LHCN-M2 (cell line): Measurements from ENCODE around the gene ACTC1. TPM values are rescaled to one million over a fixed set of nuclear protein-coding genes. Genes with fewer than 3 reads are reported as not detected.

ENCODE experiments used
- DNase-seq: peaks from one replicate; pipeline ENCODE4 v3.0.0-alpha.2; 2012; ENCODE audit warnings: low read depth
- total RNA-seq: library from RNA; depleted of rRNA; stranded (reverse); fragments of >200 nt; gene quantifications from 2 replicates; pipeline ENCODE4 v1.2.3, GENCODE V29; 2014; rRNA removed

Gene ACTC1
- total RNA-seq, 1 experiment from 2014 or later = 759 TPM

- DNase-seq = no peak
Observed at GRCh38 chr15:34759347-34759746, 36.0 kb downstream of the ACTC1 start.

GRCh38 chr15:34757262-34757661 lies 38.1 kb downstream of the ACTC1 start:
- DNase-seq = no peak

GRCh38 chr15:34755419-34755773 lies 40.0 kb downstream of the ACTC1 start:
- no peak for DNase-seq

- no peak for DNase-seq
Observed at GRCh38 chr15:34754674-34755418, 40.5 kb downstream of the ACTC1 start, which contains the start of gene GJD2. Gene GJD2 (minus strand): TSS chr15:34754998. CDS start chr15:34754488, 510 bp downstream.

GRCh38 chr15:34754171-34754601 lies 41.2 kb downstream of the ACTC1 start:
- DNase-seq = no peak

- DNase-seq = peak; percentile 76
Observed at GRCh38 chr15:34753236-34753894, 42.0 kb downstream of the ACTC1 start.

GRCh38 chr15:34749691-34750090 lies 45.7 kb downstream of the ACTC1 start:
- DNase-seq = no peak

Other genes starting within 250 kb of the ACTC1 start
- 21.3 and 31.9 TPM in 2 replicates for gene GOLGA8B, start 211.9 kb downstream of the ACTC1 start, total RNA-seq
- gene GJD2, start 40.6 kb downstream of the ACTC1 start, total RNA-seq = 0.06 TPM in 1 of 2 replicates, not detected in the other
- 29.7 and 32.4 TPM in 2 replicates for gene AQR, start 174.2 kb upstream of the ACTC1 start, total RNA-seq
- 21.6 and 22.9 TPM in 2 replicates for gene ZNF770, start 192.7 kb upstream of the ACTC1 start, total RNA-seq